HG03060 (cell line): Measurements from ENCODE around the gene ATAT1.
"Not testable (repeated sequence)": the region's sequence is repeated elsewhere in the genome, so short reads cannot be mapped to it uniquely, and the experiment has no call there.

ENCODE experiments used
- ATAC-seq: cut with Tn5 transposase; IDR thresholded peaks from one replicate; pipeline ENCODE4 v1.9.1; 2021; ENCODE audit warnings: low read depth, moderate number of reproducible peaks; ENCODE audit not compliant: unreplicated experiment

Gene ATAT1

DNA sequence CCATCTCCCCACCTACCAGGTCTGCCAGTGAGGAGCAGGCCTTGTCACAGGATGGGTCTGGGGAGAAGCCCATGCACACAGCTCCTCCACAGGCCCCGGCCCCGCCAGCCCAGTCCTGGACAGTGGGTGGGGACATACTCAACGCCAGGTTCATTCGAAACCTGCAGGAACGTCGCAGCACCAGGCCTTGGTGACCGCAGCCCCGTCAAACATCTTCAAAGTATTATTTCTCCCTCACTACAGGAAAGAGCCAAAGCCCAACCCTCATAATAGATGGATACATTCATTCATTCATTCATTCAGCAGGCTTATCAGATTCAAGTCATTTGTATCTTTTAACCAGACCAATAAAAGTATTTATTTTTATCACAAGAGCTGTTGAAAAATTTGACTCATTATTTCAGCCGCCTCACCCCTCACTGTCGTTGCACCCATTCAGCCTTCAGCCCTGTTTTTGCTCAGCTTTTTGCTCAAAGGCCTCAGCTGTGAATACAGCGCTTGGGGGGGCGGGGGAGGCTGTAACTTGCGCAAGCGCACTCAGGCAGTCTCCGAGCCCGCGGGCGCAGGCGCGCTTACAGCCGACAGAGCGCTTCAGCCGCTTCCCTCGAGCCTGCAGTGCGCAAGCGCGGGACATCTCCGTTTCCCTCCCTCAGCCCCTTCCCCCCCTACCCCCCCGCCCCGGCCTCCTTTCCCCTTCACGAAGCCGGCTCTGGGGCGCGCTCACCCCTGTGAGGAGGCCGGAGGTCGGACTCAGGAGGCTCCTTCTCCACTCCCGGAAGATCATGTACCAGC lies 20.0 kb downstream of the ATAT1 start, which contains the start of gene C6orf136:
TSS of gene C6orf136 (plus strand) at position 684 of the 792 bp plus-strand sequence. CDS start at position 783, 99 bp downstream.
- ATAC-seq = no peak

DNA sequence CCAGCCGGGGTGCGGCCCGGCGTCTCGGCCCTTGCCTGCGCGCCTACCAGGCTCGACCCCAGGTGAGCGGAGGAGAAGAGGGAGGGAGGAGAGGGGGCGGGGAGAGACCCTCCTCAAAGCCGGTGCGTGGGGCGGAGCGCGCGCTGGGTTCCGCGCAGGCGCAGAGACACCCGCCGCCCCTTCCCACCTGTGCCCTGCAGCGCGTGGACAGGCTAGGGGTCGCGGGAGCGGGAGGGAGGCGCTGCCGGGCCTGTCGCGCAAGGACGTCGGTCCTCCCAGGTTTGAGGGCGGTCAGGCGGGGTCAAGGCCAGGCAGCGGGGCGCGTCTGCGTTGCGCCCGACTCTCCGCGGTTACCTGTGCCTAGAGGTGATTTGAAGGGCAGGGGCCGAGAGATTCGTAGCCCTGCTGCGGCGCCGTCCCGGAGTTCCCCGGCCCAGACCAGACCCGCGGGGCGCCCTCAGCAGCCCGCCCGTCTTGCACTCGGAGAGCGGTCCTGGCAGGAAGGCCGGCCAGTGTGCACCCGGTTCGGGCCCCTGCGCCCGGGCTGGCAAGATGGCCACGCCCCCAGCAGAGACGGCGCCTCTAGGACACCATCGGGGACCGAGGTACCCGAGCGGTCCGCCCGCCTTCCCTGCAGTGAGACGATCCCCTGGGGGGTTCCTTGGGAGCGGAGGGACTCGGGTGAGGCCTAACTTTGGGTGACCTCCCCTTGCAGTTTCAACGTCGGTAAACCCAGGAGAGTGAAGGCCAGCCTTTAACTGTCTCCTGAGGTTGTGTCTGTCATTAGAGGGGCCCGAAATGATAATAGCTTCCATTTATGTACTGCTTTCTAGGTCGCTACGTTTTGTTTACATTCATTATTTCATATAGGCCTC lies 20.8 kb downstream of the ATAT1 start:
- ATAC-seq = no peak

DNA sequence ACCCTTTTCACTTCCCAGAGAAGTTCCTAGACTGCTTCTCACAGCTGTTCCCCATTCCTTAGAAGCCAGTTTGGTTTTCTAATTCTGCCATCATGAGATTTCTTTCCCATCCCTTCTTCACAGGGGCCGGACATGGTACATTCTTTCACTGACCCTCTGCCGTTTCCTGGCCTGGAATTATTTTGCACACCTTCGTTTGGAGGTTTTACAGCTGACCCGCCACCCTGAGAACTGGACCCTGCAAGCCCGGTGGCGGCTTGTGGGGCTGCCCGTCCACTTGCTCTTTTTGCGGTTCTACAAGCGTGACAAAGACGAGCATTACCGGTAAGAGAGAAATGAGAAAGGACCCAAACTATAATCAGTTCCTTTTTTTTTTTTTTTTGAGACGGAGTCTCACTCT lies 24.5 kb downstream of the ATAT1 start:
- no peak for ATAC-seq

DNA sequence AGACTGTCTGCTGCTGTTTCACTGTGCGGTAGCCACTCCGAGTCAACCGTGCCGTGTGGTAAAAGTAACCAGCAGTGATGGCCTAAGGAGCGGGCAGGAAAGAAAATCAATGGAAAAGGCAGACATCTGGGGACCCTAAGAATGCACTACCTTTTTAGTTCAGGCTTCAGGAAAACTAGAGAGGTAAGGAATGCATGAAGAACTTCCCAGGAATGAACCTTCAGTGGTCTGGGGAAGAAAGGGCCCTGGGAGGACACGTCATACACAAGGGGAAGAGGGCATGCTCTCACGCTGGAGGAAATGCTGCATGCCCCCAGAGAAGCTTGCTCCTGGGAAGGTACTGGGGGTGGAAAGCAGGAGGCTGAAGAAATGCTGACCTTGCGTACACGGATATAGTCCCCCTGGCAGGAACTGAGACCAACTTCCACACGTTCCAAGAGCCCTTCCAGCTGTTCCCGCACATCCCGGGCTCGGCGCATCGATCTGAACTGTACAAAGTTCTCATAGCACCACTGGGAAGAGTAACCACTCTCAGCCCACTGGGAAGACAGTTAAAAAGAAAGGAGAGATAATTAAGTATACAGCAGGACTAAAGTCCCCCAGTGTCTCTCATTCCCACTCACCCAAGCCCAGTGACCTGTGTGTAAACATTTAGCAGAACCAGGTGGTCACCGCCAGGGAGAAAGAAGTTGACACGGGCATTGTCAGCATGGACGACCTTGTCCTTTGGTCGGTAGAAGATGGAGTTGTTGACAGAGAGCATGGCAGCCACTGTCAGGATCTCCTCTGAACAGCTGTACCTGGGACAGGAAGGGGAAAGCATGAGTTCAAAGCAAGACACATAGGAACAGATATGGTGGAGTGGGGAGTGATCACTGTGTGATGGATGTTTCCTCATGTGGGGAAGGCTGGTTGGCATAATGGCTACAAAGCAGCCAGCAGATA lies 28.4 kb downstream of the ATAT1 start:
- ATAC-seq = no peak

DNA sequence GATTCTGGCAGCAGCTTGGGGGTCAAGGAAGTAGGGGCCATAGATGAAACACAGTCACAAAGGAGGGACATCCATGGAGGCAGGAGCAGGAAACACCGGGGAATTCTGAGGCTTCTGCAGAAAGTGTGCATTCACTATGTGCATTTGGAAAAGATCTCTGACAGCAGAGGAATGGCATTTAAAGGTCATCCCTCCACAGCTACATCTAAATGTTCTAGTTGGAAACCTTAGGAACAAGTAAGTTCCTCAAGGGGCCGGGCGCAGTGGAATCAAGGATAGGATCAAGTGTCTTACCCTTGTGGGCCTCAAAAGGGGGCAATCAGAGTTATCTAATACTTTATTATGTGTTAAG lies 29.0 kb downstream of the ATAT1 start:
- no peak for ATAC-seq

DNA sequence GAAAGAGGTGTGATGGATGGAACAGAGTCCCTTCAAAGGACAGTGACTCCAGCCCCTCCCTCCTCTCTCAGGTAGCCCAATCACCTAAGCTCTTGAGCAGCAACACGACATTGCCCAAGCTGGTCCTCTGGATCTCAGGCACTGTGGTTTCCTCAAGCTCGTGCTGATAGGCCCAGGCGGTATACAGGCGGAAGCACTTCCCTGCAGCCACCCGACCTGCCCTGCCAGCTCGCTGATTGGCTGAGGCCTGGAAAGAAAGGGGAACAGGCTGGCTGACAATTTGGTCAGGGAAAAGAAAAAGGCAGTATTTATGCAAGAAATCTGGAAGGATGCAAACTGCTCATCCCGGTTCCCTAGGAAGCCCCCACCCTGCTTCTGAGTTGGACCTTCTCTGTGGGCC lies 29.8 kb downstream of the ATAT1 start:
- ATAC-seq = no peak

DNA sequence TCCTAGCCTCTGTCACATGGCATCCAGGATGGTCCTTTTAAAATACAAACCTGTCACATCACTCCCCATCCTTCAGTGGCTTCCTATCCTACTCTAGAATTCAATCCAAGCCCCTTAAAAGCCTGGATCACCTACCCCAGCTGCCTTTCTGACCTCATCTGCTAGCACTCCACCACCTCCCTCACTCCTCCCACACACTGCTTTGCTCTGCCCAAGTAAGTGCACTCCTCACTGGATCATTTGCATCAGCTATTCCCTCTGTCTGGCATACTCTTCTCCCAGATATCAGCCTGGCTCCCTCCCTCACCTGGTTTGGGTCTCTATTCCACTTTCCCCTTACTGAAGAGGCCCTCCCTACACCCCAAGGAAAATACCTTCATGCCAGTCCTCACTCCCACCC lies 30.8 kb downstream of the ATAT1 start:
- no peak for ATAC-seq

DNA sequence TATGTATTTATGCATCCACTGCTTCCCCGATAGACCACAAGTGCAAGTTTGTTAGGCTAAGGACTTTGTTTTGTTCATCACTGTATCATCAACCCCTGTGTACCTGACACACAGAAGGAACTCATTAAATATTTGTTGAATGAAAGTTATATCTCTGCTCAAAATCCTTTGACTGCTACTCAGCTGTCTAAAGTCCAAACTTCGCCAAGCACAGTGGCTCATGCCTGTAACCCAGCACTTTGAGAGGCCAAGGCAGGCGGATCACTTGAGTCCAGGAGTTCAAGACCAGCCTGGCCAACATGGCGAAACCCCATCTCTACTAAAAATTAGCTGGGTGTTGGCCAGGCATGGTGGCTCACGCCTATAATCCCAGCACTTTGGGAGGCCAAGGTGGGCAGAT lies 31.2 kb downstream of the ATAT1 start:
- ATAC-seq = not testable (repeated sequence)

DNA sequence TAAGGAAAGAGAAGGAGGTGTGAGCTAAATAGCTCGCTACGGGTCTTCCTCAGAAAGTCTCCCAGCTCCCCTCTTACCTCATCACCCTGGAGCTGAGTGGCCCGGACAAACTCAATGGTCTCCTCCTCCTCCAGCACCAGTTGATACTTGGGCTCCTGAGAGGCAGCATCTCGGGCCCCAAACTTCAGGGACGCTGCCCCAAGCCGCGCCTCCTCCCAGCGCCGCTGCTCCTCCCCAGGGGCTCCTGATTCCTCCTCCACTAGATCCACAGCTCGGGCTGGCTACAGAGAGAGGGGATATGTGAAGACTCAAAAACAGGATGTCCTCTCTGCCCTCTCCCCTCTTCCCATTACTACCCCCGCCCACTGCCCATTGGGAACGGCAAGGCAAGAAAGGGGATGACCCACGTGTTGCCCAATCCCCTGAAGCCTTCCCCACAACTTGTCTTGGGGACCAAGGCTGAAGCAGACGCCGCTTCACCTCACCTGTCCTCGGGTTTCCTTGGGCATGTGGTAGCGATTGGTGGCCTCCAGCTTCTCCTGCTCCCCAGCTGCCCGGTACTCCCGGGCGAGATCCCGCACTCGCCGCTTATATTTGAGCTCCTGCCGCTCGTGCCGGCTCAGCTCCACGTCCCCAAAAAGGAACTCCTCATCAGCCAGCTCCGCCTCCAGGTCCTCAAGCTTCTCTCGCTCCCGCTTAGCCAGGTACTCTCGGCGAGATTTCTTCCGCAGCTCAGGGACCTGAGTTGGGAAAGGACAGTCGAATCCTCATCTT lies 38.5 kb downstream of the ATAT1 start:
- ATAC-seq = no peak

DNA sequence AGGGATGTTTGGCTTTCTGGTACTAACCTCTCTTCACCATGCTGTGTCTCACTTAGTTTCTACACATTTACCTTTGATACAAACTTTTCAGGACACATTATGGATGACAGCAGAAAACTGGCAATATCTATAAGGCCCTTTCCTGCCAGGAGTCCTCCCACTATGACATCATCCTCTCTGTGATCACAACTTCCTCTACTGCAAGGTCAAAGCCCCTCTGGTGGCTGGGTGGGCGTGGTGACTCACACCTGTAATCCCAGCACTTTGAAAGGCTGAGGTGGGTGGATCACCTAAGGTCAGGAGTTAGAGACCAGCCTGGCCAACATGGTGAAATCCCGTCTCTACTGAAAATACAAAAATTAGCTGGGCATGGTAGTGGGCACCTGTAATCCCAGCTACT lies 39.6 kb downstream of the ATAT1 start:
- not testable (repeated sequence) for ATAC-seq

DNA sequence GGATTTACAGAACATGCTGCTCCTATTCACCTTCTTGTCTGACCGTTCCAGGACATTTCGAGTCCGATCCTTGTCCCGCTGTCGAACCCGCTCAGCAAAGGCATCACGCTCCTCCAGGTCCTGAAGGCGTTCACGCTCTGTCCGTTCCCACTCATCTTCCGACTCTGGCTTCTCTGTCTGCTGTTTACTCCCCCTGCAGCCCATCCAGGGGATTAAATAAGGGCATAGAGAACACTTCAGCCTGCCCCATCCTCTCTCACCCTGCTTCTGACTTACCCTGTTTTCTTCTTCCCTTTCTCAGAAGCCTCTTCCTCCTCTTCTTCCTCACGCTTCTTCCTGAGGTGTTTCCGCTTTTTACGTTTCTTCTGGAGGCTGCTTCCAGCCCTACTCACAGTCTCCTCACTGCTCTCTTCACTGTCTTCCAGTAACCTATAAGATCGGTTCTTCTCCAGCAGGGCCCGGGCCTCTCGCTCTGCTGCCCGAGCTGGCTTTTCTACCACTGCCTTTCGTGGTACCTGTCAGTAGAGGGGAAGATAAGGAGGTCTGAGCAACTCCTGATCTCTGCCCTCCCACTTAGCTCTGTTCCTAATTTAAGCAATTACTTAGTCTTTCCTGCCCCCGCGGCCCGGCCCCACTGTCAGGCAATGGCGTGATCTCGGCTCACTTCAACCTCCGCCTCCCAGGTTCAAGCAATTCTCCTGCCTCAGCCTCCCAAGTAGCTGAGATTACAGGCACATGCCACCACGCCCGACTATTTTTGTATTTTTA lies 44.3 kb downstream of the ATAT1 start:
- ATAC-seq = no peak

DNA sequence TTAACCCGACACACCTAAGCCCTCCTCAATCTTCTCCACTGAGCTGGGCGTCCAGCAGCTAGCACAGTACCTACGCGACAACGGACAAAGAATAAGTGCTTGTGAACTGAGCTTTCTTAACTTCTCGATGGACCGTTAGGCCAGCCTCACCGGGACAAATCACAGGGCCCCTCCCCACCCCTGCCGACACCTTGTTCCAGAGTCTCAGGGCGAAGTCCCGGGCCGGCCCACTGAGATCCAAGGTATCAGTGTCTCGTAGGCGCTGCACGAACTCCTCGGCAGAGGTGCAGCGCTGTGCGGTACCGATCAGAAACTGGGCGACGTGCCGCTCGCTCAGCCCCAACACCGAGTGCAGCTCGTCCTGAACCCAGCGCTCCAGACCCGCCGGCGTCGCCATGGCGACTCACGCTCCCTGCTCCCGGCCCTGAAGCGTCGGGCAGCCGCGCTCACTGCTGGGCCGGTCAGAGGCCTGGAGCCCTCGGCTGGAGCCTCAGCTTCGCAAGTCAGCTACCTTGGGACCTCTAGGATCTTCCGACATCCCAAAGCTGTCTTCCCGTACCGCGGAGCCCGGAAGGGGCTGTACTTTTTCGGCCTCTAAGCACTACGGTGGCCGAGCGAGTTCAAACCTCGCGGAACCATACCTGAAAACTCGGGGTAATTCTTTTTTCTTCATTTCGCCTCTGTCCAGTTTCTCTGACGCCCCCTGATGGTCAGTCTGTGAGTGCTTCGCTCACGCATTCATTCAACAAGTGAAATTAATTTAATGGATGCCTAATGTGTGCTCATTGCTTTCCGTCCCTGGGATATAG lies 46.0 kb downstream of the ATAT1 start, which contains the start of gene DHX16:
TSS of gene DHX16 (minus strand) at position 562 of the 809 bp plus-strand sequence. CDS start at position 397, 165 bp downstream.
- peak; percentile 53 for ATAC-seq

DNA sequence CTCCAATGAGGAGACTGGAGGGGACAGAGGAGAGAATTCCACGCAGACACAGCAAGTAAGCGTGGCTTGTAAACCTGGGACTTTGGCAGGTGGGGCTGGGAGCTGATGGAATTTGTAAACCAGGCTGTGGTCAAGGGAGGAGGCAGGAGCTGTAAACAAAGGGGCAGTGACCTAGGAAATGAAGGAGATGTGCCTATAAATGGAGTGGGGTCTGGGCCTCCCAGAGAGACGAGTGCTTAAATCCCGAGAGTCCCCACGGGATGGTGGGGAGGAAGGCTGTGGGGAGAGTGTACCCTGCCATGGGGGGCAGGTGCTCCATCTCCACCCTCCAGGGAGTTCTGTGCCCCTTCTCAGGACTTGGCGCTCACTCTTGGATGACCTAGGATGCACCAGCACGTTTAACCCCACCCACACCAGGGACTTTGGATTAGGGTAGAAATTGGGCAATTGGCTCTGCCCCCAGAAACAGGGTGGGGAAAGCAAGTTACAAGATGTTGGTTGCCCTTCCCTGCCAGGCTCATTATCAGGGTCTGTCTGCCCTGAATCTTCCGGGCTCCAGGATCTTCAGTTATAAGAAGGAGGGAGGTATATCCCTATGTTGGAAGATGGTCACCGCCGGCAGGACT lies 50.1 kb downstream of the ATAT1 start:
- ATAC-seq = no peak

DNA sequence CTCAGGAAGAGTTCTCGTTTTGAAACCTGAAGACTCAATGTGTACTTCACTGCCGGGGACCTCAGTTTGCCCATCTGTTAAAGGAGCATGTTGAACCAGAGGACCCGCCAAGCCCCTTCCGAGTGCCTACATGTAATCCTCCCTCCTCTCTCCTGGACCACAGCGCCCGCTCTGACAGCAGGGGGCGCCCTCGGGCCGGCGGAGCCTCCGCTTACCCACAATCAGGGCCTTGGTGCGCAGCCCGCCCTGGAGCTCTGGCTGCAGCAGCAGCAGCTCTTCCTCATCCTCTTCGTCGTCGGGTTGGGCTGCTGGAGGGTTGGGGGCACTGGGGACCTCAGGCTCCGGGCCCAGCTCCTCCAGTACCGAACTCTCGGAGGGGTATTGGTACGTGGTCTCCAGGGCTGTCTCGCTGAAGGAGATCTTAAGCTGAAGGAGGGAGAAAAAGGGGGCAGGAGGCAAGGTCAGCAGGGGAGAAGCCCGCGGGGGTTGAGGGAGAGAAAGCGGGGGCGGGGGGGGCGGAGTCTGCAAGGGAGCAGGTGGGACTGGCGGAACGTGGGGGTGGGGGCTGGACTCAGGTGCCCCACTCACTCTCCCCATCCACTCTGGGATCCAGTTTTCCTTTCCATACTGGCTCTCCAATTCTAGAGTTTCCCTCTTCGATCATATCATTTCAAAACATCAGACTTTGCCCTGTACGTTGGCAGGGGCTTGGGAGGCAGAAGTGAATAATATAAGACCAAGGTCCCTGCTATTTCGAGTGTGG lies 52.5 kb downstream of the ATAT1 start:
- no peak for ATAC-seq

DNA sequence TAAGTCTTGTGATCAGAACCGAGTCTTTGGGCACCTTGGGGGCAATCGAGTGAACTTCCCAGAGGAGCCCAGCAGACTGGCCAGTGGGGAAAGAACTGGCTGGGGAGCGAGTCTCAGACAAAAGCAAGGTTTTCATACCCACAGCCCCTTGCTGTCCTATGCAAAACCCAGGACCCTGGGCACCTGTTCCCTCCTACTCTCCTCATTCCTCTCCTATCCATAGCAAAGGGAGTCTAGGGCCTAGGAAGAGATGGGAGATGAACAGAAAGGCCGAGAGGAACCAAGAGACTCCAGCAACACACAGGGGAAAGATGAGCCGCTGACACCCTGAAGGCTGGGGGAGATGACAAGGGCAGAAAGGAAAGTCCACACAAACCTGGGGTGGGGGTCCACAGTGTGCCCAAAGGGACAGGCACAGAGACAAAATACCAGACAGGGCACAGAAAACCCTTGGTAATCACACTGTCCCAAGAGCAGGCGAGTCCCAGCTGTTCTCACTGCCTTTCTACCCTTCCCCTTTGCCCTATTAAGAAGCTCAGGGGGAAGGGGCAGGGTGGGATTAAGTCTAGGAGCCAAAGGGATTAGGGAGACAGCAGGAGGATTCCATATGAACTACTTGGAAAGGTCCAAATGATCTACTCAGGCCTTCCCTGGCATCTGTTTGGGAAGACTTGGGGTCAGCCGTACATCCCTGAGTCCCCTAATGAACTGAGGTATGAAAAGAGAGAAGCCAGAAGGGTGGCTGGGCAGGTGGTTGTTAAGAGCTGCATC lies 53.3 kb downstream of the ATAT1 start:
- no peak for ATAC-seq

DNA sequence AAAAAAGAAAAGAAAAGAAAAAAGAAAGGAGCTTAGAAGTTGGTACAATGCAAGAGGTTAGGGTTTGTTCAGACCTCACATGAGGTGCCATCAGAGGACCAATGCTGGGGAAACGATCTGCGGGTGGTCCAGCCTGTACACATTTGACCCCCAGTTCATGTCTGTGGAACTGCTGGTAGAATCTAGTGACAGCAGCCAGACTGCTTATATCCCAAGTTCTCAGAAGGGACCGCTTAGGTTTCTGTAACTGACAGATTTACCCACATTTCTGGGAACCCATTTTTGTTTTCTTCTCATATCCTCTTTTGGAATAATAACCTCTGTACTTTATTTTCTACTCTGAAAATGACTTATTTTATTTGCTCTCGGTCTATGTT lies 55.1 kb downstream of the ATAT1 start:
- ATAC-seq = no peak
